GM10266 (cell line): ENCODE data around the gene P3H2.

Source experiments
- DNase-seq: peaks from one replicate; pipeline ENCODE4 v3.0.0; 2012; ENCODE audit errors: extremely low spot score
- TF ChIP-seq, protein P1 (sequence below): IDR thresholded peaks from 2 replicates; pipeline ENCODE4 v1.5.1; 2012; ENCODE audit warnings: mild to moderate bottlenecking, low read depth; ENCODE audit not compliant: control insufficient read depth, insufficient read depth; ENCODE audit errors: missing control alignments

P3H2 gene

DNA sequence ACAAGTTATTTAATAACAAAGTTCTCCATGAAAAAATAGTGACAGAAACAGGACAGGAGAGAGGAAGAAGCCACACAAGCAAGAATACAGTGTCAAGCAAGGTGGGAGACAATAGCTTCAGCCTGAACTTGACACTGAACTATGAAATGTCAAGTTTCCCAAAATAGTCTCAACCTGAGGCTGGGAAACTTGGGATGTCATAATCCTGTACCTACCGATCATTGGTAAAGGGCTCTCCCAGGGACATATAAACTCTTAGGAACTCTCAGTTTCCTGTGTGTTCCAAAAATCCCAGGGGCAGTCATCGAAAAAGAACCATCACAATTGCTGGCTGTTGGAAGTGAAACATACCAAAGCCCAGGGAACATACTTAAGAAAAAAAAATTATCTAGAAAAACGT lies 211.6 kb downstream of the P3H2 start:
- TF ChIP-seq, protein P1, sequence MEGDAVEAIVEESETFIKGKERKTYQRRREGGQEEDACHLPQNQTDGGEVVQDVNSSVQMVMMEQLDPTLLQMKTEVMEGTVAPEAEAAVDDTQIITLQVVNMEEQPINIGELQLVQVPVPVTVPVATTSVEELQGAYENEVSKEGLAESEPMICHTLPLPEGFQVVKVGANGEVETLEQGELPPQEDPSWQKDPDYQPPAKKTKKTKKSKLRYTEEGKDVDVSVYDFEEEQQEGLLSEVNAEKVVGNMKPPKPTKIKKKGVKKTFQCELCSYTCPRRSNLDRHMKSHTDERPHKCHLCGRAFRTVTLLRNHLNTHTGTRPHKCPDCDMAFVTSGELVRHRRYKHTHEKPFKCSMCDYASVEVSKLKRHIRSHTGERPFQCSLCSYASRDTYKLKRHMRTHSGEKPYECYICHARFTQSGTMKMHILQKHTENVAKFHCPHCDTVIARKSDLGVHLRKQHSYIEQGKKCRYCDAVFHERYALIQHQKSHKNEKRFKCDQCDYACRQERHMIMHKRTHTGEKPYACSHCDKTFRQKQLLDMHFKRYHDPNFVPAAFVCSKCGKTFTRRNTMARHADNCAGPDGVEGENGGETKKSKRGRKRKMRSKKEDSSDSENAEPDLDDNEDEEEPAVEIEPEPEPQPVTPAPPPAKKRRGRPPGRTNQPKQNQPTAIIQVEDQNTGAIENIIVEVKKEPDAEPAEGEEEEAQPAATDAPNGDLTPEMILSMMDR, result no peak
- no peak for DNase-seq

DNA sequence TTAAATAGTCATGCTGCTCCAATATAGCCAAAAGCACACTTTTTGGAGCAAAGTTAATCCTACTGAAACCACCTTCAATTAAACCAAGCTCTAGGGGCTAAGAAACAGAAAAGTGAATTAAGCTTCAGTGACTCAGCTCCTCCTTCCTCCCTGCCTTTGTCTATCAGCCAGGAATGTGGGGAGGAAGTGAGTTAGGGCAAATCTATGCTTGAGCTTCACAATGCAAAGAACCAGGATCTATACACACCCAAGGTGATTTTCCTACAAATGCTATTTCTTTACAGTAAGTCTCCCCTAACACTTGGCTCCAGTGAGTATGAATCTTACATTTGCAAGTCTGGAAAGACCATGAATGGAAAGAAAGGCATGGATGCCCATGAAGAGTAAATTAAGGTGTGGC lies 212.1 kb downstream of the P3H2 start:
- no peak for DNase-seq
- TF ChIP-seq, protein P1, result no peak

DNA sequence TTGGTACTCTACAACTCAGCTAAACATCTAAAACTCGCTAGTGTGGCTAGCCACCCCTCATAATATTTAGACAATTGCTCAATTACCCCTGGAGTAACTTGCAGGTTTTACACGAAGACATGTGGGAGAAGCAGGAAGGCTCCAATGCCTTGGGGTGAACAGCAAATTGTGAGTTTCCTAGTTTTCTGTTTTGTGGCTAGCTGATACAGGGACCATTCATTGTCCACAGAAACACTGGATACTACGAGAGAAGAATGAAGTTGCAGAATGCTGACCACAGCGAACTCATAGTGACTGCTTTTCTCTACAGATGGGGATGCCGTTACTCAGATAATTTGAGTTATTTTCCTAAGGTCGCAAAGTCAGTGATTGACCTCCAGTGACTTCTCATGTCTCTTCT lies 212.9 kb downstream of the P3H2 start:
- TF ChIP-seq, protein P1, result no peak
- DNase-seq, result no peak
